ENCODE results near the gene BATF3.
A peak's percentile ranks its signal among the peaks of the same experiment; 100 is the strongest.

The BATF3 gene

DNA sequence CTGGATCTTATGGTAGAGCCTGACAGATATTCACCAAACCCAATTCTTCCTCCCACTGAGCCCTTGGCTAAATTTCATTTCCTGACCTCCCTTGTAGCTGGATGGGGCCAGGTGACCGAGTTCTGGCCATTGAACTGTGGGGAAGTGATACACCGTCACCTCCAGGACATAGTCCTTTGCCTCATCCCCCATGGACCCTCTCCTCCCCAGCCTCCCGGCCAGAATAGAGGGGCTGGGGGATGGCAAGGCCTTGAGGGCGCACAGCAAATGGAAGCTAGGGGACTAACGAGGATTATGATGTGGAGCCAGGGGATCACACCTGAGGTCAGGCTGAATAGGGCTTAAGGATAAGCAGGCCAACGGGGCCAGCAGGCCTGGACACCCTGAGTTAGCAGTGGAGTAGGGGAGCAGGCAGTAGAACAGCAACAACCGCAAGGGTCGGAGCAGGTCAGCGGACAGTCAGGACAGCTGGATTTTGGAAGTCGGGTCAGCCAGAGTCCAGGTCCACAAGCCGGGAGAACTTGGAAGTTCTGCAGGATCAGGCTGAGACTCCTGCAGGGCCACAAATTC is 15.0 kb downstream of the BATF3 start:
- DNase-seq (ENCODE audit: low read depth, low spot score), result no peak

DNA sequence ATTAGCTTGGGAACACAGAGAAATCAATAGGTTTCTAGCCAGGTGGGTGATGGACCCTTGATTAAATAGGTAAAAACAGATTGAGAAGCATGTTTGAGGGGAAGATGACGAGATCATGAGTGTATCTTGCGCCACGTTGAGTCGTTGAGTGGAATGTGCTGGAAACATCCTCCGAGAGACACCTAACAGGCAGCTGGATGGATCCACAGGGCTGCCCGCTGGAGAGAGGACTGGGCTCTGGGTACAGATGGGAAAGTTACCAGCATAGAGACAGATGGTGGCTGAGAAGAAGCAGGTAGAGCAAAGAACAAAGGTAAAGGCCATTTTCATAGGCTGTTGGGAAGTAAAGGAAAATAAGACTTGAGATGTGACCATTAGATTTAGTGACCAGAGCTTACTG is 15.6 kb downstream of the BATF3 start:
- DNase-seq (ENCODE audit: low read depth, low spot score), result no peak

DNA sequence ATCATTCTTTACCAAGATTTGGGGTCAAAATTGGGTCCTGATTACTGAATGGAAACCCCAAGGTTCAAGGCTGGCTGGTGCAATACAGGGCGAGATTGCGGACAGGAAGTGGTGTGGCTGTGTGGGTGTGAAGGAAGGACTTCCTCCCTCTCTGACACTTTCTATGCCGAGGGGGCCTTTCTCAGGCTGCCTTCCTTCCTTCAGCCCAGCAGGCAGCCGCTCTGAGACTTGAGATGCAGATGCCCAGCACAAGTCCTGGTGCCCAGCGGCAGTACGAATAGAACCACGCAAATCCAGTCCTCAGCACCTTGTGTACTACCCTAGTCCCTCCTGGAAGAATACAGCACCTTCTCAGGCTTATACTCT is 16.3 kb downstream of the BATF3 start:
- no peak for DNase-seq (ENCODE audit: low read depth, low spot score)

DNA sequence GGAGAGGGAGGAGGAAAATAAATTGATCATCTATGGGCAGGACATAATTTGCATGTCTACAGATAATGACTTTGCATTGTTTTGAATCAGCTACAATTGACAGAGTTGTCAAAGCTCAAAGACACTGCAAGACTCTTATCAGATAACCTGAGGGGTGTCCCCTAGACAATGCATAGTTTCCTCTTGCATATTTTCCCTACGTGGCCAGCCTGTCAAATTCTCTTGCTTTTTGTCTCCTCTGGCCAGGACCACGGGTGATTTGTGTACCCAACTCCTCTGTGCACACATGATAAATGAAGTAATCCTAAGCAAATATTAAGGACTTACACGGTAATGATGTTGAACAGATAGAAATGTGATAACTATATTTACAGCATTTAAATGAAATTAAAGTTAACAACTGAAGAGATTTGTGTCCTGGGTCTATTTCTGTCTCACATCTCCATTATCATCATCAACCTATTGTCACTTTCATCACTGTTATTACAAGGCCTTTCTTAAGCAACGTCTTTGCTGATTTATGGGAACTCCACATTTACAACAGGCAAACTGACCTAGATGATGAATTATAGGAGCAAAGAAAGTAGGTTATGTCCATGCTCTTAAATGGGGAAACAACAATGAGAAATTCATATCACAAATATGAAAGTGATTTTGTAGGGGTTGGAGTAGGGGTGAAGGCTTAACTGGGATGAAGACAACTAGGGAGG is 18.8 kb downstream of the BATF3 start:
- no peak for DNase-seq (ENCODE audit: low read depth, low spot score)

DNA sequence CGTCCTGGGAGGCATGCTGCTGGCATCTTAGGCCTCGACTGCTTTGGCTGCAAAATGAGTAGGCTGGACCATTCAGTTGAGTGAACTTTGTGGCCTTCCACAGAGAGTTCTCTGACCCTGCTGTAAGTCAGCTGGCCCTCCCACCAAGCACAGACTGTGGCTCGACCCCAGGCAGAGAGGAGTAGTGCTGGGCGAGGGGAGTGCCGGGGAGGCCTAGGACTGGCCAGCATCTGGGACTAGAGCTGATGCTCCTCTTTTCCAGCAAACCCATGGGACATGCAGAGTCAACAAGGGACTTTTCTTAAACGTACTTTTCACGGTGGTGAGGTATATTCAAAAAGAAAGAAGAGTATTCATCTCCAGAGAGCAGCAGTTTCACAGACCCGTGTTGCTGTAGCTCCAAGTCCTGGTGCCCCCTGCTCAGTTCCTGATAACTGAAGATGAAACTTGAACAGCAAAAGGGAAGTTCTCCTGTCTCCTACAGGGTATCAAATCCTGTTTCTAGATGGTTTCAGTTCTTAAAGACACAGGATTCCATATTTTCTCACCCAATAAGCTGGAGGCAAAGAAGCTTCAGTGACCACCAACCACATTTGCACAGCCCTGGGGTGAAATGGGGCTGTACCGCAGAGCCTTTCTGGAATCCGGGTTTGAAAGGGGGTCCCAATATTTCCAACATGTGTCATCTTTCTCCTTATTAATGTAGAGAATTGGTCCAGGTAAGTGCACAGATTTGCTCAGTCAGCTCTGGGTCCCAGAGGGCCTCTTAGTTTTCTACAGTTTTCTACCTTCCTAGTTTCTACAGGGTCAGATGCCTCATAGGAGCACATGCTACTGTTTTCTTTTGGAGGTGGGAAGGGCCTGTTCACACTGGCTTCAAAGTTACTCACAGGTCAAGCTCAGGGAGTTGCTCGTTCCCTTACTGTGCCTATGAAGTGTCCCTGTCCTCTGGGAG is 20.9 kb downstream of the BATF3 start:
- no peak for DNase-seq (ENCODE audit: low read depth, low spot score)

DNA sequence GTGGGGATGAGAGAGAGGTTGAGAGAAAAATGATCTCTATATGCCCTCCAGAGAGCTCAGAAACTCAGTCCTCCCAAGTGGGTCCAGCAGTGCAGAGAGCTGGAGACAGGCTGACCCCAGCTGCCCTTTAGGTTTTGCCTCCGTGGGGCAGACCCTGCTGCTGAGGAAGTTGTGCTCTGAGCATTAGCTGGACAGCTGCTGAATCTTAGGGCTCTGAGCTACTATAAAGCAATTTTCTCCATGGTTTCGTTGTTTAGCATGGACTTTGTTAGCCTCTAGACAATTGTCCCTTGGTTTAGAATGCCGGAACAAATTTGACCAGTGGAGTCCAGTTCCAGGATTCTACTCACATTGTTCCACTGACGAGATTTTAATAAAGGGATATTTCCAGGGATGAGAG is 22.1 kb downstream of the BATF3 start:
- DNase-seq (ENCODE audit: low read depth, low spot score), result no peak

DNA sequence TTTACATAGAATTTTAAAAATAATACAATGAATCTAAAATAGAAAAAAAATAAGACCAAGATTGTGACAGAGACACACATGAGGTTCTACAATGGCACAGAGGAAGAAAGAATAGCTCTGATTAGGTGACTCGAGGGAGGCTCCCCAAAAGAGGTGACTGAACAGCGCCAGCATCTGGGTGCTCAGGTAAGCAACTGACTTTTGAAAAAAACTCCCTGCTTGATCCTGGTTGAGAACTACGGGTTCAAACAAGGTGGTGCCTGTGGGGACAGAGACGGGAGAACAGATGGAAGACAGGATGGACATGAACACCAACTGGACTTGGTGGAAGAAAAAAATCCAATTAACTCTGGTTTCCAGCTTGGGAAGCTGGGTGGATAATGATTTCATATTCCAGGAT is 22.5 kb downstream of the BATF3 start:
- no peak for DNase-seq (ENCODE audit: low read depth, low spot score)

DNA sequence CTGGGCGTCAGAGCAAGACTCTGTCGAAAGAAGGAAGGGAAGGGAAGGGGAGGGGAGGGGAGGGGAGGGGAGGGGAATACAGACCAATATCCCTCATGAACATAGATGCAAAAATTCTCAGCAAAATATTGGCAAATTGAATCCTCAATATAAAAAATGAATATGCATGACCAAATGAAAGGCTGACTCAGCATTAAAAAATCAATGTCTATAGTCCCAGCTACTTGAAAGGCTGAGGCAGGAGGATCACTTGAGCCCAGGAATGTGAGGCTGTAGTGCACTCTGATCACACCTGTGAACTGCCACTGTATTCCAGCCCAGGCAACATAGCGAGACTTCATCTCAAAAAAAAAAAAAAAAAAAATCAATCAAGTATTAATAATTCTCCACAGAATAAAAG is 24.0 kb downstream of the BATF3 start:
- no peak for DNase-seq (ENCODE audit: low read depth, low spot score)

DNA sequence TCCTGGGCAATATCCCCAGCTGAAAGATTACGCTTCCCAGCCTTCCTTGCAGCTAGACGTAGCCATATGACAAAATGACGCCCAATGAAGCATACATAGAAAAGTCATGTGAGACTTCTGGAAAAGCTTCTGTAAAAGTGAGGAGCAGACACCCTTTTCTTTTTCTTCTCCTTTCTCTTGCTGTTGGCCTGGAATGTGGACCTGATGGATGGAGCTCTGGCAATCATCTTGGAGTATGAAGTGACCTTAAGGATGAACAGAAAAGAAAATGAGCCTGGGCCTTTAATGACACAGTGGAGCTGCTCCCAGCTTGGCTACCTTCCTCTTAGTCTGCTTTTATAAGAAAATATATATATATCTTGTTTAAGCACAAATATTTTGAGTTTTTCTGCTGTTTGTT is 24.8 kb downstream of the BATF3 start:
- no peak for DNase-seq (ENCODE audit: low read depth, low spot score)

DNA sequence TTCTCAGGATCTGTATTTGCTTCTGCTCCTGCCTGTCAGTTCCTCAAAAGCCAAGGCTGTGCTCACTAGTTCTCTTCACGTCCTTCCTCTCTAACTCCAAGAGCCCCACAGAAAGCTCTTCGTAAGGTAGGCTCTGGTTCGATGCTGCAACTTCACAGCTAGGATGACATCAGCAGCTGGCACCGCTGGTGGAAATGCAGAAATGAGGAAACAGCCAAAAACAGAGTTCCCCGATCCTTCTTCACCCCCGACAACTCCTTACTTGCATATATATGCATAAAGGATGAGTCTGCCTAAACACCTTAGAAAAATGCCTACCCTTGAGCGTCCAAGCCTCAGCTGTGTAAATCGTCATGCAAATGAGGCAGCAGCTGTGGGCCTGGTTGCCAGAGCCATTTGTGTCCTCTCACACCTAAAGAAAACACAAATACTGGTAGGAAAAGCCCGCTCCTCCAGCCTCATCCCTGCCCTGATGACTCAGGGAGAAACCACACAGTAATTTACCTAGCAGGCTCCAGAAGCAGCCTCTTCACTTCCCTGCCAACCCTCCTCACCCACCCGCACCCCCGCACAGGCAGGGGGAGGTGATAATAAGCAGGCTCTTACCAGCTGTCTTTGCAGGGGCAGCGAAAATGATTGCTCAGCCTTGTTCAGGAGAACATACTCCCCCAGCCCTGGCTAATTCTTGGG is 28.2 kb downstream of the BATF3 start:
- DNase-seq (ENCODE audit: low read depth, low spot score), result no peak

DNA sequence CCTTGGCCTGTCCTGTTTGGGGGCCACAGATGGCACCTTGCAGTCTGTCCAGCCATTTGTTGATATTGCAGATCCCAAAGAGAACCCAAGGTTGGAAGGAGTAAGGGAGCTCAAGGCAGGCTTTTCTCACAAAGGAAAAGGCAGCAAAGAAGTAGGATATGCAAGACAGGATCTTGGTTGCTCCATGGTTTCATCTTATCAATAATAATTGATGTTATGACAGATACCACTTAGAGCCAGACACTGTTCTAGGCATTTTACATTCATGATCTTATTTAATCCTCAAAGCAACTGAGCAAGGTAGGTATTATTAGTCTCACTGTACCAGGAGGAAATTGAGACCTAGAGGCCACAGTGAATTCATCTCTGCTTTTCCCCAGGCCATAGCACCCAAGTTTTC is 28.8 kb downstream of the BATF3 start:
- no peak for DNase-seq (ENCODE audit: low read depth, low spot score)

DNA sequence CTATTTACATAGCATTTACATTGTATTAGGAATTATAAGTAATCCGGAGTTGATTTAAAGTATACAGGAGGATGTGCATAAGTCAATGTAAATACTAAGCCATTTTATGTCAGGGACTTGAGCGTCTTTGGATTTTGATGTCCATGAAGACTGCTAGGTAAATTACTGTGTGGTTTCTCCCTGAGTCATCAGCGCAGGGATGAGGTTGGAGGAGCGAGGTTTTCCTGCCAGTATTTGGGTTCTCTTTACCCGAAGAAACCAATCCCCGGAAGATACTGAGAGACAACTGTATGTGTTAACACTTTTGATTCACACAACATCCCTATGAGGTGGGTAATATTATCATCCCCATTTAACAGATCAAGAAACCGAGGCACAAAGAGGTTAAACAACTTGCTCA is 29.3 kb downstream of the BATF3 start:
- DNase-seq (ENCODE audit: low read depth, low spot score), result no peak

DNA sequence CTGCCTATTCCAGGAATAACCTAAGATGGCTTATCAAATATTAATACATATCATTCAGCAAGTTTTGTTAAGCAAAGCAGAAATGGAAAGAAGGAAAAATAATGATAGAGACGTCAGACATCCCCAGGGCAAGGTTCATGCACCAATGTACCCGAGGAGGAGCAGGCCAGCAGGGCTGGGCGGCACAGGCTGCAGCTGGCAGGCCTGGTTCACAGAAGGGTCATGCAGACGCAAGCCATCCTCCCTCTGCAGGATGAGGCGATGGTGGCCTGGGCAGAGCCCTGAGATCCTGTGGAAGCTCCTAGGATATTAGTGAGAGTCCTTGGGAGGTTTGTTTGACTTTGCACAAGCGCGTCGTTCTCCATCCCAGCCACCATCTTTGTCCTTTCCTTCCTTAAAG is 30.0 kb downstream of the BATF3 start:
- DNase-seq (ENCODE audit: low read depth, low spot score), result no peak

DNA sequence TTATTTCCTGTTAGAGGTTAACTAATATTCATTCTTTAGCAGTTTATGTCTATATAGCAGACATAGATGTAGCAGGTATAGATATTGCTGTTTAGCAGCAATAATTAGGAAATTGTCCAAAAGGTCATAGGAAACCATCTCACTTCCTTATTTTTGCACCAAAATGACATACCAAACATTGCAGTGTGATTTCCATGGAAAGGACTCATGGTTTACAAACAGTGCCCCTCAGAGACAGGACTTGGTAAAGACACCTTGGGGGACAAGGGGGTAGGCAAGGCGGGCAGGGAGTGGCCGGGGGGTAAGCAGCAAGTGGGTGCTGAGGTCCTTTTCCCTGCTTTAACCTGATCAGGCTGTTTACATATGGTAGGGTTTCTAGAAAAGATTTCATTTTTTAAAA is 30.5 kb downstream of the BATF3 start:
- DNase-seq (ENCODE audit: low read depth, low spot score), result no peak

DNA sequence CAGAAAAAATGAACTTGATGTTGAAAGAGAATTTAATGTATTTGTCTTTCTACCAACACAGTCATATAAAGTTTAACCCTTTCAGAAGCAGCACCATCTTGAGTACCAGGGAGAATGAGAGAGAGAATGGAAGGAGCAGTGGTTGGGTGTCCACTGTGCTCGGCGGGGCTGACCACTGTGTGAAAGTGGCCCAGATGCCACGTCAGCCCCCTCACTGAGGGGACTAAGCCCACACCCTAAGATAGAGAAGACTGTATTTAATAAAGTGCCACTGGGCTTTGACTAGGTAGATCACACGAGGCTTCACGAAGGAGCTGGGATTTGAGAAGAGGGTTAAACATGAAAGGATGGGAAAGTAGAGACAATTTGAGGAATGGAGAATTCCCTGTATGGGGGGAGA is 31.2 kb downstream of the BATF3 start:
- DNase-seq (ENCODE audit: low read depth, low spot score), result no peak

DNA sequence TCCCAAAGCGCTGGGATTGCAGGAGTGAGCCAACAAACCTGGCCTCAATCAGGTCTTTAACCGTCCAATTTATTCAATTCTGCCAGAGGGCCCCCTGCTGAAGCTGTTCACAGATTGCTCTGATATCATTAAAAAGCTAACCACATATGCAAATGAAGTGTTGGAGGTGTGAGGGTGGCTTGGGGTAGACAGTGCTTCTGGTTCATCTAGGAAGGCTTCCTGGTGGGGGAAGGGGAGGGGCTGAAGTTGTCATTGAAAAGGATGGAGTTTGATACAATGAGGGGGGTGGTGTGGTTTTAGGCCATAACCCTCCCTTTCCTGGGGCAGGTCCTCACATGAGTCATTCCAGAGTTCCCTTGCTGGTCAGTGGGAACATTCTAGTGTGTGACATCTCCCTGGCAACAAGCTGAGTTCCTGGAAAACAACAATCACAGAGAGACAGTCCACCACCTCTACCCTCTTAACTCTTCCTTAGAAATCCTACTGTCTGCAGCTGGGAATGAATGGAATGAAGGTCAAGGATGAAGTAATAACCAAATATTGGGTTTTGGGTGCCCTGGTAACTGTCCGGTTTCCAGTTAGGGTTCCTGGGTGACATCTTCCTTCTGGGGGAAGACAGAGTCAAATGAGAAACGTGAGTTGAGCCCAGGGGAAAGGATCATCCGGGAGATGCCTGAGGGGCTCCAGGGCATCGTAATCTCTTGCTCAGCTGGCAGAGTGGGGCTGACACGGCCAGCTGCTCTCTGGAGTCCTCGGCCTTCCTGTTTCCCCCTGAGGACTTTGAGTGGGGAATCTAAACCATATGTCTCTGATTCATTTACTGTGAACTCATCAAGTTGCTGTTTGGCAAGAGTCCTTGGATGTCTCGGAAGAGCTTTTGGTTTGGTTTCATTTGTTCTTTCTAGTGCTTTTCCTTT is 32.2 kb downstream of the BATF3 start:
- DNase-seq (ENCODE audit: low read depth, low spot score), result no peak

DNA sequence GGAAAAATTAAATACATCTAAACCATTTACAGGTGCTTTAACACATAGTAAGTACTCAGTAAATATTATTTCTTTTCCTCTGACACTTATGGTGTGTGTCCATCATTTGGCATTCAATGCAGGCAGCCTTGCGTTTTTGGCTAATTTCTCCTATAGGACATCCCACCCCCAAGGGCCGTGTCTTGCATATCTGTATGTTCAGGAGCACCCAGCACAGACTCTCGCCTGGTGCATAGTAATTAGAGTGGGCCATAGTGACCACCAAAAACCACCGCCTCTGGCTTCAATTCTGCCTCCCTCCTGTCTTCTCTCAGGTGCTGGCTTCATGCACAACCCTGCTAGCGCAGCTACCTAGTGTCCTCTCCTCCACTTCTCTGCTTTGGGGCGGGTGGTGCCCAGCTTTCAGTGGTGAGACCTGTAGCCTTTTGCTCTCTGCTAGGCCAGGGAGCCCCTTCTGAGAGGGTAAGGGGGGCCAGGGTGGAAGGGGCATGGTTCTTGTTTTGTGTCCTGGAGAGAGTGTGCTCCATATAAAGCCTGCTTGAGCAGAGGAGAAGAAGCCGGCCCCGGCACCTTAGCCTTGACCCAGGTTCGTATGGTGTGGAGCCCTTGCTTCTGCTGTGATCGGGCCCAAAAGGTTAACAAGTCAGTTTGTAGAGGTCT is 33.4 kb downstream of the BATF3 start:
- DNase-seq (ENCODE audit: low read depth, low spot score), result no peak

DNA sequence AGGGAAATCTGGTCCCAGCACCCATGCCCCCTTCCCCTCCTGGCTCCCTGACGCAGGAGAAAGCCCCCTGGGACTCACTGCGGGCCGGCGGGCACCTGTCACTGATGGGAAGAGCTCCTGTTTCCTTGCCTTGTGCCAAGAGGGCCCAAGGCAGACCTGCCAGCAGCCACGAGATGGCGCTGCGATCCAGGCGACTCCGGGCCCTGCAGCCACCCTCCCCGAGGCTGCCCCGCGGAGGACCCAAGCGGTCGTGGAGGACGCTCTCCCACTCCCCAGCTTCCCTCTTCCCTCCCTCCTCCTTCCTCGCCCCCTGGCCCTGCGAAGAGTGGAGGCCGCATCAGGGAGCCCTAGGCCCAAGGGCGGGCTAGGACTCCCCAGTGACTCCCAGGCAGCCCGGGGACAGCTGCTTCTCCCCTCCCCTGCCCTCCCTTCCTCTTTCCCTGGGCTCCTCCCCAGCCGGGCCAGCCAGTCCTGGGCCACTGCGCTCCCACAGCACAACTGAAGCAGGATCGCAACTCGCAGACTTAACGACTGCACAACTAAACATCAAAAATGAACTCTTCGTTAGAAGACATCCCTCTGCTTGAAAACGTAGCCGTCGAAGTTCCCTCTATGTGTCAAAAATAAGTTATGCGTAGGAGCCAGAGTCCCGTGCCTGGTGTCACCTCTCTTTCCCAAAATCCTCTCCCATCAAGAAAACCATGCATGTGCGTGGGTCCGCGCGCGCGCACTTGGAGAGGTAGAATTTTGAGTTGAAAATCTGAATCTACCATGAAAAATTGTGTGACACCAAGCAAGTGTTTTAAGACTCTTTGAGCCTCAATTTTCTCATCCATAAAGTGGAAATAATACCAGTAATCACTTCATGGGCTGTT is 34.2 kb downstream of the BATF3 start:
- peak; percentile 63 for DNase-seq (ENCODE audit: low read depth, low spot score)

DNA sequence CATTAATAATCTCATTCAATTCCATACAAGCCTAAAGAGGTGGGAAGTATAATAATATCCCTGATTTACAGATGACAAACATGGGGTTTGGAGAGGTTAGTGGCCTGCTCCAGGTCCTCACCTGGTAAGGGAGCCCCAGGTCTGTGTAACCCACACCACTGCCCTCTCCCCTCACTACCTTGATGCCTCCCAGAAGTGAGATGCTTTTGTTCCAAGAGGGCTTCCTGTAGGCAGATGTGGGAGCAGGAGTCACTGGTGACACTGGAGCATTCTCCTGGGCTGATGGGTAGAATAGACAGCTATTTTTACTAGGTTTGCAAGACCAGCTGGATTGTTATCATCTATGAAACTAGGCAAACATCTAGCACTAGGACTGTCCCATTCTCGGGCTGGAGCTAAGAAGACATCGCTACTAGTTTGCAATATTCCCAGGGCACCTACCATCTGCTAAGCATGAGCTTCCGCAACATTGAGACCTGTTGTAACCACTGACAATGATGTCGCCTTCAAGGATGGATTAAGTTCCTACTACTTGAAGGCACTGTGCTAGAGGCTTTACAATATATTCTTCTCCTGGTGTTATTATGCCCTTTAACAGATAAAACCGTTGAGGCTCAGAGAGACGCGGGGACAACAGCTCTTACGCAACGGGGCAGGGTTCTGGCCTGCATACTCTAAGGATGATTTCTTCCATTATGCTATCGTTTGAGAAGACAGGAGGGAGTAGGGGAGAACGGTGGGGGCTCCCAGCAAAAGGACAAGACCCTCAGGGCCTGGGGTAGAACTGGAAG is 35.0 kb downstream of the BATF3 start:
- DNase-seq (ENCODE audit: low read depth, low spot score), result no peak

All from activated naive CD8-positive, alpha-beta T cell treated with anti-CD3 and anti-CD28 coated beads, Interleukin-2, amount 50 U/mL, for 16 hours (primary cell).